IMR-90 (cell line): Measurements from ENCODE around the gene WNT2B. TPM values are rescaled to one million over a fixed set of nuclear protein-coding genes. Genes with fewer than 3 reads are reported as not detected.
A peak's percentile ranks its signal among the peaks of the same experiment; 100 is the strongest.

Source experiments
- ATAC-seq: fragments of 200-7000 bp; cut with Tn5 transposase; 2 replicates; pipeline ENCODE4 v1.9.1; 2020; ENCODE audit warnings: low read depth, mild to moderate bottlenecking, moderate library complexity
- BruUV-seq: library from RNA; stranded (reverse); fragments of 400-500 nt; replicated peaks from 2 replicates; lab custom pipeline; 2021; lab: Mats Ljungman, UMichigan
- CTCF ChIA-PET: fragments of 300-600 bp; formaldehyde crosslinking; extraction: SDS; loops from one replicate; lab custom pipeline; 2021; ENCODE audit warnings: antibody characterized with exemption; lab: Yijun Ruan, JAX
- POLR2A ChIA-PET: fragments of 300-600 bp; sonication (Branson Sonifier 250); formaldehyde crosslinking; loops from one replicate; lab custom pipeline; 2022; ENCODE audit warnings: antibody characterized with exemption; ENCODE audit not compliant: unreplicated experiment; lab: Charles Lee
- DNase-seq: peaks from one replicate; pipeline ENCODE4 v3.0.0; 2013
- H2AFZ ChIP-seq: replicated peaks from 2 replicates; pipeline ENCODE3; 2013; ENCODE audit warnings: low read length, mild to moderate bottlenecking; ENCODE audit not compliant: poor library complexity
- H2AK5ac ChIP-seq: 2 replicates; pipeline ENCODE4 v1.6.1; 2013; ENCODE audit warnings: low read depth, low read length, inconsistent platforms
- H2AK9ac ChIP-seq: replicated peaks from 2 replicates; pipeline ENCODE3; 2013; ENCODE audit warnings: mild to moderate bottlenecking, low read depth, low read length, moderate library complexity; ENCODE audit not compliant: poor library complexity
- H2BK120ac ChIP-seq: 2 replicates; pipeline ENCODE4 v1.6.1; 2013; ENCODE audit warnings: low read depth, low read length, inconsistent platforms
- H2BK15ac ChIP-seq: 3 replicates; pipeline ENCODE4 v1.6.1; 2013; ENCODE audit warnings: low read depth, low read length, inconsistent platforms
- H2BK20ac ChIP-seq: 2 replicates; pipeline ENCODE4 v1.6.1; 2013; ENCODE audit warnings: low read depth, mild to moderate bottlenecking, inconsistent platforms, low read length, moderate library complexity
- H2BK5ac ChIP-seq: 2 replicates; pipeline ENCODE4 v1.6.1; 2013; ENCODE audit warnings: mild to moderate bottlenecking, low read depth, low read length, inconsistent platforms; ENCODE audit not compliant: poor library complexity, severe bottlenecking
- H3K14ac ChIP-seq: replicated peaks from 2 replicates; pipeline ENCODE4 v1.6.1; 2013; ENCODE audit warnings: low read depth, low read length, inconsistent platforms
- H3K18ac ChIP-seq: 2 replicates; pipeline ENCODE4 v1.6.1; 2013; ENCODE audit warnings: low read depth, low read length, control low read depth
- H3K23ac ChIP-seq: 2 replicates; pipeline ENCODE4 v1.6.1; 2013; ENCODE audit warnings: low read depth, low read length, inconsistent platforms
- H3K27ac ChIP-seq: 2 replicates; pipeline ENCODE4 v1.5.1; 2013; ENCODE audit warnings: mild to moderate bottlenecking, control low read depth, low read length; ENCODE audit not compliant: insufficient read depth
- H3K27me3 ChIP-seq: 2 replicates; pipeline ENCODE4 v1.6.1; 2013; ENCODE audit warnings: low read length; ENCODE audit not compliant: control insufficient read depth, insufficient read depth
- H3K36me3 ChIP-seq: 2 replicates; pipeline ENCODE4 v1.6.1; 2013; ENCODE audit warnings: low read length, mixed read lengths; ENCODE audit not compliant: control insufficient read depth, insufficient read depth
- H3K4ac ChIP-seq: 2 replicates; pipeline ENCODE4 v1.6.1; 2013; ENCODE audit warnings: low read depth, low read length, inconsistent platforms
- H3K4me1 ChIP-seq: 2 replicates; pipeline ENCODE4 v1.6.1; 2013; ENCODE audit warnings: low read length, mixed read lengths; ENCODE audit not compliant: control insufficient read depth, insufficient read depth
- H3K4me2 ChIP-seq: 2 replicates; pipeline ENCODE4 v1.6.1; 2013; ENCODE audit warnings: low read depth, mild to moderate bottlenecking, control low read depth, low read length, moderate library complexity
- H3K4me3 ChIP-seq: 2 replicates; pipeline ENCODE4 v1.5.1; 2013; ENCODE audit warnings: low read depth, mild to moderate bottlenecking, control low read depth, low read length, moderate library complexity; ENCODE audit not compliant: insufficient read depth
- H3K56ac ChIP-seq: 2 replicates; pipeline ENCODE4 v1.6.1; 2013; ENCODE audit warnings: low read length, inconsistent platforms; ENCODE audit not compliant: insufficient read depth; ENCODE audit errors: extremely low read depth
- H3K79me1 ChIP-seq, 2 experiments: 2 replicates each; pipeline ENCODE4 v1.6.1; 2013; ENCODE audit warnings: low read length in 2 of 2, inconsistent platforms in 1 of 2, low read depth in 1 of 2
- H3K9ac ChIP-seq: 2 replicates; pipeline ENCODE4 v1.6.1; 2013; ENCODE audit warnings: low read depth, low read length, control low read depth
- H3K9me1 ChIP-seq: 2 replicates; pipeline ENCODE4 v1.6.1; 2013; ENCODE audit warnings: low read length, inconsistent platforms; ENCODE audit not compliant: insufficient read depth
- H3K9me3 ChIP-seq: 2 replicates; pipeline ENCODE4 v1.6.1; 2013; ENCODE audit warnings: low read length; ENCODE audit not compliant: control insufficient read depth, insufficient read depth
- H4K20me1 ChIP-seq: 2 replicates; pipeline ENCODE4 v1.6.1; 2013; ENCODE audit warnings: low read length, inconsistent platforms; ENCODE audit not compliant: insufficient read depth
- H4K5ac ChIP-seq: 2 replicates; pipeline ENCODE4 v1.6.1; 2013; ENCODE audit warnings: mild to moderate bottlenecking, low read depth, low read length, control low read depth
- H4K8ac ChIP-seq, 2 experiments: 2 replicates each; pipeline ENCODE4 v1.6.1; 2013; ENCODE audit warnings: low read depth in 2 of 2, low read length in 2 of 2, control low read depth in 1 of 2, inconsistent platforms in 1 of 2
- H4K91ac ChIP-seq: 2 replicates; pipeline ENCODE4 v1.6.1; 2013; ENCODE audit warnings: low read depth, low read length, inconsistent platforms; ENCODE audit not compliant: insufficient read depth
- BHLHE40 ChIP-seq: fragments of 150-350 bp; IDR thresholded peaks from 2 replicates; pipeline ENCODE4 v1.6.1; 2016; ENCODE audit warnings: mild to moderate bottlenecking, low read depth, low read length
- CEBPB ChIP-seq: IDR thresholded peaks from 2 replicates; pipeline ENCODE4 v1.6.1; 2012; ENCODE audit warnings: low read depth, low read length, improper control_type of control experiment
- CHD1 ChIP-seq: IDR thresholded peaks from 2 replicates; pipeline ENCODE4 v1.6.1; 2012; ENCODE audit warnings: low read depth, low read length, improper control_type of control experiment
- MAFK ChIP-seq: IDR thresholded peaks from 2 replicates; pipeline ENCODE4 v1.6.1; 2012; ENCODE audit warnings: low read depth, low read length, improper control_type of control experiment
- RAD21 ChIP-seq: IDR thresholded peaks from 2 replicates; pipeline ENCODE4 v1.6.1; 2012; ENCODE audit warnings: low read length, improper control_type of control experiment
- RCOR1 ChIP-seq: IDR thresholded peaks from 2 replicates; pipeline ENCODE4 v1.6.1; 2012; ENCODE audit warnings: mild to moderate bottlenecking, low read length, improper control_type of control experiment; ENCODE audit not compliant: insufficient replicate concordance
- RFX5 ChIP-seq: IDR thresholded peaks from 2 replicates; pipeline ENCODE4 v1.8.0; 2012; ENCODE audit warnings: low read depth, mild to moderate bottlenecking, low read length, moderate library complexity
- SMC3 ChIP-seq: fragments of 150-350 bp; IDR thresholded peaks from 2 replicates; pipeline ENCODE4 v1.6.1; 2016; ENCODE audit warnings: low read depth, mild to moderate bottlenecking, antibody characterized with exemption, low read length, moderate library complexity
- WGBS, 2 experiments: methylation state at CpG; one replicate each; pipeline versions ENCODE4 v1.1.5 to v1.1.7; 2013; ENCODE audit warnings: missing lambda C conversion rate in 2 of 2; ENCODE audit not compliant: insufficient read length in 1 of 2; ENCODE audit errors: extremely low coverage in 2 of 2; 5-methylcytosine and 5-hydroxymethylcytosine counted together
- dilution Hi-C: fragments of 300-500 bp; cut with HindIII; formaldehyde crosslinking; loops from one replicate; pipeline ENCODE4 v1.14.3; 2018; ENCODE audit warnings: low sequenced_read_pairs; ENCODE audit not compliant: unreplicated experiment
- in situ Hi-C: fragments of 300-500 bp; cut with MboI; formaldehyde crosslinking; loops from 3 replicates; pipeline ENCODE4 v1.14.3; 2019; ENCODE audit warnings: low sequenced_read_pairs, inconsistent platforms, mixed read lengths
- intact Hi-C: fragments of 100-400 bp; cut with micrococcal nuclease; formaldehyde crosslinking; loops from 2 replicates; pipeline ENCODE4 v1.10.0; 2022
- polyA plus RNA-seq, 3 experiments: library from polyadenylated mRNA; depleted of rRNA; stranded (reverse); fragments of >200 nt; gene quantifications; 2 replicates each; pipeline ENCODE4 v1.2.3, GENCODE V29; 2012; ENCODE audit warnings: low replicate concordance in 1 of 3
- total RNA-seq: library from RNA; depleted of rRNA; stranded (reverse); fragments of >200 nt; gene quantifications from 2 replicates; pipeline ENCODE4 v1.2.3, GENCODE V29; 2012
- TF ChIP-seq, protein P1 (sequence below): conservative IDR thresholded peaks from 2 replicates; pipeline ENCODE4 v1.5.1; 2012; ENCODE audit warnings: mild to moderate bottlenecking, low read depth, low read length, improper control_type of control experiment
- TF ChIP-seq, protein P2 (sequence below): fragments of 150-350 bp; IDR thresholded peaks from 2 replicates; pipeline ENCODE4 v1.6.1; 2017; ENCODE audit warnings: mild to moderate bottlenecking, antibody characterized with exemption, low read length, low read depth
- TF ChIP-seq, protein P3 (sequence below): fragments of 150-350 bp; IDR thresholded peaks from 2 replicates; pipeline ENCODE4 v1.6.1; 2016; ENCODE audit warnings: low read depth, mild to moderate bottlenecking, low read length, moderate library complexity, borderline replicate concordance

The WNT2B gene
- total and polyA plus RNA-seq, 2 of the 4 experiments (the other 2 are of a cell fraction) = 0.50 to 0.54 TPM

DNA sequence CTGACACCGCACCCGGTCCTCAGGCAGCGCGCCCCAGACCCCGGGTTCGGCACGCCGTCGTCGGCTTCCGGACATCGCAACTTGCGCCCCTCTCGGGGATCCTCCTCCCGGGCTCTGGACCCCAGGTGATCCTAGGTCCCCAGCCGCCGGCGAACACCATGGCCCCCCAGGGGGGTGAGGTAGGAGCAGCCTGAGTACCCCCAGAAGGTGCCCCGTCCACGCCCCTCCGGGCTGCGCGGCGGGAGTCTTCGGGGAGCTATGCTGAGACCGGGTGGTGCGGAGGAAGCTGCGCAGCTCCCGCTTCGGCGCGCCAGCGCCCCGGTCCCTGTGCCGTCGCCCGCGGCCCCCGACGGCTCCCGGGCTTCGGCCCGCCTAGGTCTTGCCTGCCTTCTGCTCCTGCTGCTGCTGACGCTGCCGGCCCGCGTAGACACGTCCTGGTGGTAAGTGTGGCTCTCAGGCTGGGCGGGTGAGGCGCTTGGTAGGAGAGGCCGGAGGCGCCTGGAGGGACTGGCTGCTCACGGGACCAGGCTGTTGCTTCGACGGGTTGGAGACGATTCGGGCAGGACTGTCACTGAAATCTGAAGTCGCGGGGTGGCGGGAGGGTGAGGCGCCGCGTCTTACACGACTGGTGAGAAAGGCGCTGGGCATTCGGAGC, 367 bp downstream of the WNT2B start:
- Histone ChIP-seq H3K4ac (no peak overlapping the region; the same call in 1 of the 2 replicates), H4K8ac (no peak overlapping the region), H2AFZ (peak overlapping the region; percentile 86), H3K56ac (no peak overlapping the region), H3K27me3 (peaks cover 46% of the 10 kb centered on the region), H3K9ac (no peak overlapping the region; the same call in 1 of the 2 replicates), H4K5ac (no peak overlapping the region), H2BK120ac (no peak overlapping the region), H3K27ac (no peak overlapping the region), H3K4me2 (peak overlapping the region; percentile 44; the same call in 1 of the 2 replicates), H3K23ac (no peak overlapping the region), H2AK5ac (0 out of 2 replicates have a peak overlapping the region, but pooled peaks have one; percentile 35), H2BK20ac (no peak overlapping the region), H3K14ac (no peak overlapping the region), H3K36me3 (no peaks in the 10 kb centered on the region), H2AK9ac (no peak overlapping the region), H3K9me1 (peaks cover 8% of the 10 kb centered on the region; the same call in 1 of the 2 replicates), H3K18ac (no peak overlapping the region), H3K79me1 (no peaks in the 10 kb centered on the region), H3K4me1 (peaks cover 15% of the 10 kb centered on the region), H3K9me3 (peaks cover 4% of the 10 kb centered on the region; the same call in 1 of the 2 replicates), H2BK5ac (no peak overlapping the region), H2BK15ac (no peak overlapping the region), H4K91ac (no peak overlapping the region), H3K4me3 (peak overlapping the region; percentile 24), H4K20me1 (peaks cover 4% of the 10 kb centered on the region; the same call in 1 of the 2 replicates)
- DNase-seq = no peak
- dilution Hi-C loops = no loop called here
- TF ChIP-seq BHLHE40 (no peak), RAD21 (no peak), RCOR1 (no peak), CEBPB (no peak), SMC3 (no peak), CHD1 (no peak), MAFK (no peak), RFX5 (no peak)
- TF ChIP-seq, protein P1, sequence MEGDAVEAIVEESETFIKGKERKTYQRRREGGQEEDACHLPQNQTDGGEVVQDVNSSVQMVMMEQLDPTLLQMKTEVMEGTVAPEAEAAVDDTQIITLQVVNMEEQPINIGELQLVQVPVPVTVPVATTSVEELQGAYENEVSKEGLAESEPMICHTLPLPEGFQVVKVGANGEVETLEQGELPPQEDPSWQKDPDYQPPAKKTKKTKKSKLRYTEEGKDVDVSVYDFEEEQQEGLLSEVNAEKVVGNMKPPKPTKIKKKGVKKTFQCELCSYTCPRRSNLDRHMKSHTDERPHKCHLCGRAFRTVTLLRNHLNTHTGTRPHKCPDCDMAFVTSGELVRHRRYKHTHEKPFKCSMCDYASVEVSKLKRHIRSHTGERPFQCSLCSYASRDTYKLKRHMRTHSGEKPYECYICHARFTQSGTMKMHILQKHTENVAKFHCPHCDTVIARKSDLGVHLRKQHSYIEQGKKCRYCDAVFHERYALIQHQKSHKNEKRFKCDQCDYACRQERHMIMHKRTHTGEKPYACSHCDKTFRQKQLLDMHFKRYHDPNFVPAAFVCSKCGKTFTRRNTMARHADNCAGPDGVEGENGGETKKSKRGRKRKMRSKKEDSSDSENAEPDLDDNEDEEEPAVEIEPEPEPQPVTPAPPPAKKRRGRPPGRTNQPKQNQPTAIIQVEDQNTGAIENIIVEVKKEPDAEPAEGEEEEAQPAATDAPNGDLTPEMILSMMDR = no peak
- TF ChIP-seq, protein P2, sequence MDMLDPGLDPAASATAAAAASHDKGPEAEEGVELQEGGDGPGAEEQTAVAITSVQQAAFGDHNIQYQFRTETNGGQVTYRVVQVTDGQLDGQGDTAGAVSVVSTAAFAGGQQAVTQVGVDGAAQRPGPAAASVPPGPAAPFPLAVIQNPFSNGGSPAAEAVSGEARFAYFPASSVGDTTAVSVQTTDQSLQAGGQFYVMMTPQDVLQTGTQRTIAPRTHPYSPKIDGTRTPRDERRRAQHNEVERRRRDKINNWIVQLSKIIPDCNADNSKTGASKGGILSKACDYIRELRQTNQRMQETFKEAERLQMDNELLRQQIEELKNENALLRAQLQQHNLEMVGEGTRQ = no peak
- TF ChIP-seq, protein P3, sequence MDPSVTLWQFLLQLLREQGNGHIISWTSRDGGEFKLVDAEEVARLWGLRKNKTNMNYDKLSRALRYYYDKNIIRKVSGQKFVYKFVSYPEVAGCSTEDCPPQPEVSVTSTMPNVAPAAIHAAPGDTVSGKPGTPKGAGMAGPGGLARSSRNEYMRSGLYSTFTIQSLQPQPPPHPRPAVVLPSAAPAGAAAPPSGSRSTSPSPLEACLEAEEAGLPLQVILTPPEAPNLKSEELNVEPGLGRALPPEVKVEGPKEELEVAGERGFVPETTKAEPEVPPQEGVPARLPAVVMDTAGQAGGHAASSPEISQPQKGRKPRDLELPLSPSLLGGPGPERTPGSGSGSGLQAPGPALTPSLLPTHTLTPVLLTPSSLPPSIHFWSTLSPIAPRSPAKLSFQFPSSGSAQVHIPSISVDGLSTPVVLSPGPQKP = no peak
- ATAC-seq = no peak
- in situ Hi-C loops = loop anchor here (10.0 kb wide), 1 partner anchor 196 kb away; the partner anchor contains the start of gene RHOC
- POLR2A ChIA-PET = no interaction called here
- intact Hi-C loops = no loop called here
- no TSS peak for BruUV-seq
- WGBS, 2 experiments = 44% methylated on average over 35 of the region's 66 CpGs; no CpG with 5 or more reads in 1 of the 2 experiments
- CTCF ChIA-PET = no interaction called here
